ENCODE results near the gene C1orf21. TPM values are rescaled to one million over a fixed set of nuclear protein-coding genes. Genes with fewer than 3 reads are reported as not detected.

The C1orf21 gene
- total and polyA plus RNA-seq, 2 of the 4 experiments (the other 2 are of a cell fraction) = 6.4 to 9.9 TPM

DNA sequence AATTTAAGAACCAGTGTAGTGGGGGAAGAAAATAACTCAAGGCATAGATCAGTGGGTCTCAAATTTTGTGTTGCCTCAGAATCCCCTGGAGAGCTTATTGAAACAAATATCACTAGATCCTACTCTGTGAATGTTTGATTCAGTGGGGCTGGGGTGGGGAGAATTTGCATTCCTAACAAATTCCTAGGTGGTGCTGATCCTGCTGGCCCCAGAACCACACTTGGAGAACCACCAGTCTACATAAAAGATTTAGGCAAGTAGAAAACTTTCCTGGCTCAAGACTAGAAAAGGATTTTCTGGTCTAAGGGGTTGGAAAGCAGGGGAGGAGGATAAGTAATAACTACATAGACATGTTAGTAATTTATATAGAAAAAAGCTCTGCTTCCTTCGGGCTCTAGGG is 34.1 kb upstream of the C1orf21 start:
- no peak for TF ChIP-seq MAZ (IDR thresholded peaks at IDR 0.05; ENCODE audit: borderline replicate concordance, low read depth, low read length)
- TF ChIP-seq NFE2L2 (IDR thresholded peaks at IDR 0.05; ENCODE audit: low read depth, low read length) = no peak
- no peak for TF ChIP-seq CEBPB (IDR thresholded peaks at IDR 0.05; ENCODE audit: low read depth, low read length)
- TF ChIP-seq RAD21 (IDR thresholded peaks at IDR 0.05; ENCODE audit: low read length) = no peak
- TF ChIP-seq, protein P1, sequence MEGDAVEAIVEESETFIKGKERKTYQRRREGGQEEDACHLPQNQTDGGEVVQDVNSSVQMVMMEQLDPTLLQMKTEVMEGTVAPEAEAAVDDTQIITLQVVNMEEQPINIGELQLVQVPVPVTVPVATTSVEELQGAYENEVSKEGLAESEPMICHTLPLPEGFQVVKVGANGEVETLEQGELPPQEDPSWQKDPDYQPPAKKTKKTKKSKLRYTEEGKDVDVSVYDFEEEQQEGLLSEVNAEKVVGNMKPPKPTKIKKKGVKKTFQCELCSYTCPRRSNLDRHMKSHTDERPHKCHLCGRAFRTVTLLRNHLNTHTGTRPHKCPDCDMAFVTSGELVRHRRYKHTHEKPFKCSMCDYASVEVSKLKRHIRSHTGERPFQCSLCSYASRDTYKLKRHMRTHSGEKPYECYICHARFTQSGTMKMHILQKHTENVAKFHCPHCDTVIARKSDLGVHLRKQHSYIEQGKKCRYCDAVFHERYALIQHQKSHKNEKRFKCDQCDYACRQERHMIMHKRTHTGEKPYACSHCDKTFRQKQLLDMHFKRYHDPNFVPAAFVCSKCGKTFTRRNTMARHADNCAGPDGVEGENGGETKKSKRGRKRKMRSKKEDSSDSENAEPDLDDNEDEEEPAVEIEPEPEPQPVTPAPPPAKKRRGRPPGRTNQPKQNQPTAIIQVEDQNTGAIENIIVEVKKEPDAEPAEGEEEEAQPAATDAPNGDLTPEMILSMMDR (conservative IDR thresholded peaks at IDR 0.05; ENCODE audit: low read depth, low read length) = no peak
- no peak for TF ChIP-seq FOS (IDR thresholded peaks at IDR 0.05; ENCODE audit: low read depth, low read length)
- TF ChIP-seq RCOR1 (IDR thresholded peaks at IDR 0.05; ENCODE audit: insufficient replicate concordance, low read length) = no peak
- TF ChIP-seq CHD1 (IDR thresholded peaks at IDR 0.05; ENCODE audit: low read depth, low read length) = no peak
- TF ChIP-seq MAFK (IDR thresholded peaks at IDR 0.05; ENCODE audit: low read depth, low read length) = no peak
- TF ChIP-seq SMC3 (IDR thresholded peaks at IDR 0.05; ENCODE audit: low read depth, low read length) = no peak
- TF ChIP-seq BHLHE40 (IDR thresholded peaks at IDR 0.05; ENCODE audit: low read depth, low read length) = no peak
- no peak for TF ChIP-seq RFX5 (IDR thresholded peaks at IDR 0.05; ENCODE audit: low read depth, low read length)
- TF ChIP-seq, protein P2, sequence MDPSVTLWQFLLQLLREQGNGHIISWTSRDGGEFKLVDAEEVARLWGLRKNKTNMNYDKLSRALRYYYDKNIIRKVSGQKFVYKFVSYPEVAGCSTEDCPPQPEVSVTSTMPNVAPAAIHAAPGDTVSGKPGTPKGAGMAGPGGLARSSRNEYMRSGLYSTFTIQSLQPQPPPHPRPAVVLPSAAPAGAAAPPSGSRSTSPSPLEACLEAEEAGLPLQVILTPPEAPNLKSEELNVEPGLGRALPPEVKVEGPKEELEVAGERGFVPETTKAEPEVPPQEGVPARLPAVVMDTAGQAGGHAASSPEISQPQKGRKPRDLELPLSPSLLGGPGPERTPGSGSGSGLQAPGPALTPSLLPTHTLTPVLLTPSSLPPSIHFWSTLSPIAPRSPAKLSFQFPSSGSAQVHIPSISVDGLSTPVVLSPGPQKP (IDR thresholded peaks at IDR 0.05; ENCODE audit: borderline replicate concordance, low read depth, low read length) = no peak
- TF ChIP-seq, protein P3, sequence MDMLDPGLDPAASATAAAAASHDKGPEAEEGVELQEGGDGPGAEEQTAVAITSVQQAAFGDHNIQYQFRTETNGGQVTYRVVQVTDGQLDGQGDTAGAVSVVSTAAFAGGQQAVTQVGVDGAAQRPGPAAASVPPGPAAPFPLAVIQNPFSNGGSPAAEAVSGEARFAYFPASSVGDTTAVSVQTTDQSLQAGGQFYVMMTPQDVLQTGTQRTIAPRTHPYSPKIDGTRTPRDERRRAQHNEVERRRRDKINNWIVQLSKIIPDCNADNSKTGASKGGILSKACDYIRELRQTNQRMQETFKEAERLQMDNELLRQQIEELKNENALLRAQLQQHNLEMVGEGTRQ (IDR thresholded peaks at IDR 0.05; ENCODE audit: low read depth, low read length) = no peak
- TF ChIP-seq POLR2A (IDR thresholded peaks at IDR 0.05; ENCODE audit: low read depth, low read length) = no peak
- TF ChIP-seq MXI1 (IDR thresholded peaks at IDR 0.05; ENCODE audit: borderline replicate concordance, low read depth, low read length) = no peak
- intact Hi-C loops (cut with micrococcal nuclease) = no loop called here
- Histone ChIP-seq H4K20me1 (ENCODE audit: insufficient read depth, low read length) (no peaks in the 10 kb centered on the region), H3K23ac (ENCODE audit: low read depth, low read length) (no peak overlapping the region), H2BK15ac (ENCODE audit: low read depth, low read length) (no peak overlapping the region), H4K5ac (ENCODE audit: low read depth, low read length) (no peak overlapping the region), H3K9me1 (ENCODE audit: insufficient read depth, low read length) (no peaks in the 10 kb centered on the region), H2AK5ac (ENCODE audit: low read depth, low read length) (no peak overlapping the region), H3K4ac (ENCODE audit: low read depth, low read length) (no peak overlapping the region), H3K9me3 (ENCODE audit: control insufficient read depth, insufficient read depth, low read length) (0 out of 2 replicates have a peak, but pooled peaks cover 2% of the 10 kb centered on the region), H4K91ac (ENCODE audit: insufficient read depth, low read depth, low read length) (no peak overlapping the region), H3K9ac (ENCODE audit: low read depth, low read length) (no peak overlapping the region), H3K27ac (ENCODE audit: insufficient read depth, low read length) (no peak overlapping the region), H2AK9ac (replicated peaks; ENCODE audit: low read depth, low read length, poor library complexity) (no peak overlapping the region), H3K36me3 (ENCODE audit: control insufficient read depth, insufficient read depth, low read length) (no peaks in the 10 kb centered on the region), H3K18ac (ENCODE audit: low read depth, low read length) (no peak overlapping the region), H2BK120ac (ENCODE audit: low read depth, low read length) (no peak overlapping the region), H3K27me3 (ENCODE audit: control insufficient read depth, insufficient read depth, low read length) (peaks cover 36% of the 10 kb centered on the region), H3K14ac (replicated peaks; ENCODE audit: low read depth, low read length) (no peak overlapping the region), H2BK5ac (ENCODE audit: low read depth, low read length, poor library complexity, severe bottlenecking) (no peak overlapping the region), H4K8ac (ENCODE audit: low read depth in 2 of 2, low read length in 2 of 2) (no peak overlapping the region), H2BK20ac (ENCODE audit: low read depth, low read length) (no peak overlapping the region), H3K79me1 (ENCODE audit: low read depth in 1 of 2, low read length in 2 of 2) (no peaks in the 10 kb centered on the region), H3K4me1 (ENCODE audit: control insufficient read depth, insufficient read depth, low read length) (no peaks in the 10 kb centered on the region), H3K56ac (ENCODE audit: extremely low read depth, insufficient read depth, low read length) (no peak overlapping the region), H3K4me2 (ENCODE audit: low read depth, low read length) (no peak overlapping the region), H3K4me3 (ENCODE audit: insufficient read depth, low read depth, low read length) (no peak overlapping the region), H2AFZ (replicated peaks; ENCODE audit: low read length, poor library complexity) (no peak overlapping the region)
- POLR2A ChIA-PET (ENCODE audit: unreplicated experiment) = no interaction called here
- ATAC-seq (ENCODE audit: low read depth) (no peak; the same call in 1 of the 2 replicates), DNase-seq (no peak)
- in situ Hi-C loops (cut with MboI; ENCODE audit: low sequenced_read_pairs) = no loop called here
- WGBS, 2 experiments (ENCODE audit: extremely low coverage in 2 of 2, insufficient read length in 1 of 2) = no CpG with 5 or more reads among the region's 1 CpG
- CTCF ChIA-PET = no interaction called here
- dilution Hi-C loops (cut with HindIII; ENCODE audit: low sequenced_read_pairs, unreplicated experiment) = no loop called here
- BruUV-seq (replicated peaks) = no TSS peak
